ENCODE data around the gene PLCB2.

Gene PLCB2

DNA sequence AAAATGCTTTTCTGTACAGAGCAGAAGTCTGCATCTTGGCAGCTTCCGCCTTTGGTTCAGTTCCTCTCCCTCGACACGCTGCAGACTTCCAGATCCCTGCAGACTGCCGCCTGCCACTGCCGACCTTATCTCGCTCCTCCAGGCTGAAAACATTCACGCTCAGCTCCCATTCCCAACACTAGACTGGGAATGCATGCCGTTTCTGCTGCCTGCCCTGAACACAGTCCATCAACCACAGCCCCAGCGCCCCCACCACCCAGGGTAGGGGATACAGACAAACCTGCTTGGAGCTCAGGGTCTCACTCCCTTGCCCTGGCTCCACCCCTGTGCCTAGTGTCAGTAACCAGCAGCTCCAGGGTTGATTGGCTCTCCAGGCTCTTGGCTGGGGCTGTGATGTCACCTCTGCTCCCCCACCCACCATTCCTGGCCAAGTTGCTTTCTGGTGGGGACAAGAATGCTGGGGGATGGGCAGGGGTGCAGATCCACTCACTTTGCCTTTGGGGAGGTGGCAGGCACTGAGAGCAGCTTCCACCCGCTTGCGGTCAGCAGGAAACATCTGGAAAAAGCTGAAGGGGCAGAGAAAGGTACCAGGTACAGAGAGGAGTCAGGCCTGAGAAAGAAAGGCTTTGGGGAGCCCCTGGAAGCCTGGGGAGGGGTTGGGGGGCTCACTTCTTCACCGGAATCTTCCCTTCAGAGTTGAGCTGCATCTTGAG lies 6.1 kb downstream of the PLCB2 start:
- DNase-seq, result no peak

DNA sequence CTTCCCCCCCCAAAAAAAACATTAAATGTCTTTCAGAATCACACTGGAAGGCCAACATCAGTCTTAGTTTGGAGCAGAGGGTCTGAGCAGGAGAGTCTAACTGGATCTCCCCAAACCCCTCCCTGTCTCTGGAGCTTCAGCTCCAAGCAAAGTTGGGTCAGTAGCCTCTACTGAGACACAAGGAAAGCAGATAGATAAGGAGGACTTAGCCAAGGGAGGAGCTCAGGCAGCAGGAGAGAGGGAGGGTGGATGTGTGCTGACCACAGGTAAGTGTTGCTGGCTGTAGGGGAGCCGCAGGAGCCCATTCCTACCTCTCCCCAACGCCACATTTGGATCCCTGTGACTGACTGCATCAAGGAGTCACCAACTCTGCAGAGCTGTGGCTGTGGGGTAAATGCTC lies 7.0 kb downstream of the PLCB2 start:
- no peak for DNase-seq

DNA sequence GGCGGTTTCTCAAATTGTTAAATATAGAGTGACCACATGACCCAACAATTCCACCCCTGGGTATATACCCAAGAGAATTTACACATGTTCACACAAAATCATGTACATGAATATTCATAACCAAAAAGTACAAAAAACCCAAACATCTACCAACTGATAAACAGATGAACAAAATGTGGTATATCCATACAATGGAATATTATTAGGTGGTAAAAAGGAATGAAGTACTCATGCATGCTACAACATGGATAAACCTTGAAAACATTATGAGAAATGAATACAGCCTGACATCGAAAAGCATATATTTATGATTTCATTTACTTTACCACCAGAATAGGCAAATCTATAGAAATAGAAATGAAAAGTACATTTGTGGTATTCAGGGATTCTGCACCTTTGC lies 7.4 kb downstream of the PLCB2 start:
- DNase-seq, result no peak

DNA sequence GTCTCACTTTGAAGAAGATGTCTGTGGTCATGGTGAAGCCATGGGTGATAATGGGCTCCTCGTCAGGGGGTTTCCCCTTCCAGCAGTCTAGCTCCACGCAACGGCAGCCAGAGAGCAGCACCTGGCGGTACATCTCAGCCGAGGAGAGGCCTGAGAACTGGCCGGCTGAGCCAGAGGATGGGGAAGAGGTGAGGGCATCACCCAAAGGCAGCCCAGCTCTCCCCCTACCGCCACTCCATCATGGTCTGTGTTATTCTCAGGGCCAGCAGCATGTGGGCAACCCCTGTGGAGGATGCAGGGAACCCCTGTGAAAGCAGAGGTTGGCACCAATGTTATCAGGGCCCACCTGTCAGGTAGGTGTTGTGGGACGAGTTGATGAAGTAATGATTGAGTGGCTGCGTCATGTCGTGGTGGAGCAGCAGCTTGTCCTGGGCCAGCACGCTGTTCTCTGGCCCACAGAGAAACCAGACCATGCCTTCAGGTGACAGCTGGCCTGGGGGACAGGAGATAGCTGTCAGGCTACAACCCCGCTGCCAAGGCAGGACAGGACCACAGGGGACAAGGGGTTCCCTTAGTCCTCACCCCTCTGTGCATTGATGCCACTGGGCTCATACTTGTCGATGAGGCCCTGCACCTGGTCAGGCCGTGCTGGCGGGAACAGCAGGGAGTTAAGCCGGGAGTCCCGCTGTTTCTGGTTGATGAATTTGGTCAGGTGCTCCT lies 9.4 kb downstream of the PLCB2 start:
- no peak for DNase-seq

DNA sequence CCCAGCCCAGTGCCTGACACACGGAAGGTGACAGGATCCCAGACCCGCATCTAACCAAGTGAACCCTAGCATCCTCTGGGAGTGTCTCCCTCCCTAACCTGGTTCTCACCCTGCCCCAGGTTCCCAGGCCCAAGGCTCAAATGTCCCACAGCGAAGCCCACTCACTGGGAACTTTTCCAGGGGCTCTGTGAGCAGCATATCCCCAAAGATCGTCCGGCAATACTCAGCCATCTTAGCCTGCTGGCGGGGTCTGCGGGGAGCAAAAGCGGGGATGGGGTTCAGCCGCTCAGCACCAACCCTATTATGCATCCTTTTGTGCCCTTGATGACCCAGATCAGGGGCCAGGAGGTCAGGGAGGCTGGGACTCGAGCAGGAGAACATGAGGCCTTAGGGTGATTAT lies 10.4 kb downstream of the PLCB2 start:
- no peak for DNase-seq

DNA sequence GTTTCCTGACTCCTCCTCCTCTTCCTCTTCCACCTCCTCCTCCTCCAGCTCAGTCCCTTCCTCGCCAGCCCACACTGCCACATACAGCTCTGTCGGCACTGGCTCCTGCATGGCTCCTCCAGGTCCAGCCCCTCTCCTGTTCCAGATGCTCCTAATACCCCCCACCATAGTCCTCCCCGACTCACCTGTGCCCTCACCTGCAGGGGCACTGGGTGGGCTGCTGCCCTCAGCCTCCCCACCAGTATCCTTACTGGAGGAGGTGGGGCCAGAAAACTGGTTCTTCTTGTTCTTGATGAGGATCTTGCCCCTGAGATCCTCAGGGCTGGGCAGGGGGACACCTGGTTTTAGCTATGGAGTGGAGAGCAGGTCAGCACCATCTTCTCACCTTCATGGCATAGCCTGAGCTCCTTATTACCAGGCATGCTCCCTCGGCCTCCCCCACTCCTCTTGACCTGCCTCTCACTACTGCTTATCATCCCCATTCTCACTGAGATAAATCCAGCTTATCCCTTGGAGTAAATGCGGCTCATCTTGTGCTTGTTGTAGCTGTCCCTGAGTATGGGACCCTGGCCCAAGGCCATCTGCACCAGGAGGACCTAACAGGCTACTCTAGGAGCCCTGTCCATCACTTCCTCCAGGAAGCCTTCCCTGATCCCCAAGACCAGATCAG lies 11.0 kb downstream of the PLCB2 start:
- no peak for DNase-seq

DNA sequence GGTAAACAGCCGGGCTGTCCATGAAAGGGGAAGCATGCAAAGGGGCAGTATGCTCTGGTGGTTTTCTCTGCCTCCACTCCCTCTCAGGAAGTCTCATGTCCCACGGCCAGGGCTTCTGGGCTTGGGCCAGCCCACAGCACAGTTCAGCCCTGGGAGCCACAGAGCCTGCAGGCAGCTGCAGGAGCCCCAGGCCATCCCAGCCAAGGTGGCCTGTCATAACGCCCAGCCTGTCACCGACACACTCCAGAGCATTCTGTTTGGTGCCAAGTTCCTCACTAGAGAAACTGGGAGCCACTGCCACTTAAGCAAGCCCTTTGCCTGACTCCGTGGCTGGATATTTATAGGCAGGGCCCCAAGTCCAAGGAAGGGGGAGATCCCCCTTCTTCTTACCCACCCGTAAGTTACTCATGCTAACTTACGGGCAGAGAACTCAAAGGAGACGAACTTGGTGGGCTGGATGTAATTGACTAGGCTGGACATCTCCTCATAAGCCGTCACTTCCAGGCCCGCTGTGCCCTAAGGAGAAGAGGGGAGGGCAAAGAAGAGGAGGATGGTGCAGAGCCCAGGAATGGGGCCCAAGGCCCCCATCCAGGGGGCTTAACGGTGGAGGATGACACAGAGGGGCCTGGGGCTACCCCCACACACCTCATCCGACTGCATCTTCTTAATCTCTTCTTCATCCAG lies 11.7 kb downstream of the PLCB2 start:
- DNase-seq, result no peak

DNA sequence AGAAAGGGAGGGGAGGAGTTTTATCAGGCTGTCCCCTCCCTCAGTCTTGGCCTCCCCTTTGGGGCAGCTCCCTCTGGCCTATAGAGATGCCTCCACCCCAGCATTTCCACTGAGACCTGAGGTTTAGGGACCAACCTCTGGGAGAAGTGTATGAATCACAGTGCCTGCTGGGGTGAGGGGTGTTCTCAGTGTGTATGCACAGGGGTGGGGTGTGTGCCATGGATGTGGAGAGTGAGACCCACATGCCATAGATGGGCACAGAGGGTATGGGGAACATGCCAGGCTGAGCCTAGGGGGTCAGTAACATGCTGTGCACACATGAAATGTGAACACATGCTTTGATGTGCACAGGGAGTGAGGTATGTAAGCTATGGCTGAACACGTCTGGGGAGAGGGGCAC lies 12.4 kb downstream of the PLCB2 start:
- DNase-seq, result no peak

DNA sequence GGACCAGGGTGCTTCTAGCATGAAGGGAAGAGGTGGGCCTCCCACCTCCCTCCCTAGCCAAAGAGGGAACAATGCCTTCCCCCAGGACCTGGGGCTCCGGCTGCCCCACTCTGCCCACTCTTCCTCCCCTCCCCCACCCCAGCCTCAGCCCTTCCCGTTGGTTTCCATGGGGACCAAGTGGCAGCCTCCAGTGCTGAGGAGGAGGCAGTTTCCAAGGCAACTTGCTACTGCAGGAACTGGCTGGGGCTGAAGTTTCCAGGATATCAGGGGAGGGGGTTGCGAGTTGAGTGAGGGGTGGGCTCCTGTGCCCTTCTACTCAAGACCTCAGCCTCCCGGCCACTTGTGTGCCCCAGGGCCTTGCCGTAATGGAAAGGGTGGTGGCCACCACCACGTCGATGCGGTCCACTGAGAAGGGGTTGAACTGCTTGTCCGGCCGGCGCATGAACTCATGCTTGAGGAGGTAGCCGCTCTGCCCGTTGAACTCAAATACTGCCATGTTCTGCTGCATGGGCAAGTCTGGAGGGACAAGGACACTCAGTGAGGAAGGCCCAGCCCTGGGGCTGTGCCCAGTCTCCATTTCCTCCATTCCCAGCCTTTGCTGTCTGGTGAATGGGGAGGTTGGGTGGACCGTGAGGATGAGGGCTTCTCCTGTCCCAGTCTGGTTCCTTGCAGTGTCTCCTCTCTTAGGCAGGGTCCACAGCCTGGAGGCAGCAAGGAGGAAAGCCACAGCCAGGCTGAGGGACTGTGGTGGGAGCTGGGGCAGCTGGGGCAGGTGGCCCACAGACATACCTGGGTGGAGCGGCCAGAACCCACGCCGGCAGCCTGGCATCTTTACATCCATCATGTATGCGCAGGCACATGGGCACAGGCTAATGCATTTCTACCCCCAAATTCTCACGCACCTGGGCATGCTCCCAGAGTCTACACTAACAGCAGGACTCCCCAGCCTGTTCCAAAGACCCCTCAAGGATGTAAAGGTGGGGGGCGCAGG lies 13.5 kb downstream of the PLCB2 start:
- DNase-seq, result no peak

DNA sequence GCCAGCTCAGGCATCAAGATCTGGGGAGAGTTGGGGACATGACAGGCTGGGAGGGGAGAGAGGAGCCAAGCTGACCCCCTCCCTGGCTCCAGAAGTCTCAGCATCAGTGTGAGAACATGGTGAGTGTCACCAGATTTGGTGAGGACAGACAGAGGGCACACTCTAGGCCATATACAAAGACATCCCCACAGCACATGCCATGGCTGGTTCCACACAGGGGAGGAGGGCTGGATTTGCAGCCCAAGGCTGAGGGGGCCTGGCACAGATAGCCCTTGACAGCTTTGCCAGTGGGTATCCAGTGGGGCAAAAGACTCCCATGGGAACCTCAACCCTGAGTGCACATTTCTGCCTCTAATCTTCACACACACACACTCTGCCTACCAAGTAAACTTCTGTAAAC lies 14.7 kb downstream of the PLCB2 start:
- no peak for DNase-seq

DNA sequence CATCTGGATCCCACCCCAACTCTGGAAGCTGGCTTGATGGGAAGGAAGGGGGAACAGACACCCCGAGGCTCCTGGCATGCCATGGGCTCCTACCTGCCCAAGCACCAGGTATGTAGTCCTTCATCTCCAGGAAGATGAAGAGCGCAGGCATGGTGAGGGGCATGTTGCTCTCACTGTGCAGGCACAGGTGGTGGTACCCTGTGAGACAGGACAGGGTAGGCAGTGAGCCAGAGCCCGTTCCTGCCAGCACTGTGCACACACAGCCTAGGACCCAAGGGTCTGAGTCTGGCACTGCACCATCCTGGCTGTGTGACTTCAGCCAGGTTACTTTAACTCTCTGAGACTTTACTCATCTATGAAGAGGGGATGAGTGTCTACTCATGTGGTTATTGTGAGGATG lies 15.5 kb downstream of the PLCB2 start:
- DNase-seq, result no peak

DNA sequence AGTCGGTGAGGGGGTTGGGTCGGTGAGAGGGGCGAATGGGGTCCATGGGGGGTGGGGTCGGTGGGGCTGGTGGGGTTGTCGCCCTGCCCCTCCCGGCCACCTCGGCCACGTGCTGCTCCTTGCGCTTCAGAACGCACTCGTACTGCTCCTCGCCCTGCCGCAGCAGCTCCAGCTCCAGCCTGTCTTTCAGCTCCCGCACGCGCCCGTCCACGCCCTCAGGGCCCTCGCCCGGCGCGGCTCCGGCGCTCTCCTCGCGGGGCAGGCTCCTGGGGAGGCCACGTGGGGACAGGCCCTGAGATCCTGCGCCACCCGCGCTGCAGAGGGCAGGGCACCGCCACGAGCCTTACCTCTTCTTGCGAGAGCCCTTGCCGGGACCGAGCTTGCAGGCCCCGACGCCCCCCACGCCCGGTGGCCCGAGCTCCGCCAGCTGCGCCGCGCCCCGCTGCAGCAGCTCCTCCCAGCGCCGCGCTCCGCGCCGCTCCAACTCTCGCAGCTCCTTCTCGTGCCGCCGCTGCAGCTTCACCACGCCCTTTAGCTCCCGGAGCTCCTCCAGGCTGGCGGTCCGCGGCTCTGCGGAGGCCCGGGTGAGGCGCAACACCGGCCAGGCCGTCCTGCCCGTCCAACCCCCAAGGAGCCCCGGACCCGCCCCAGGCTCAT lies 16.7 kb downstream of the PLCB2 start:
- DNase-seq, result peak; percentile 37

DNA sequence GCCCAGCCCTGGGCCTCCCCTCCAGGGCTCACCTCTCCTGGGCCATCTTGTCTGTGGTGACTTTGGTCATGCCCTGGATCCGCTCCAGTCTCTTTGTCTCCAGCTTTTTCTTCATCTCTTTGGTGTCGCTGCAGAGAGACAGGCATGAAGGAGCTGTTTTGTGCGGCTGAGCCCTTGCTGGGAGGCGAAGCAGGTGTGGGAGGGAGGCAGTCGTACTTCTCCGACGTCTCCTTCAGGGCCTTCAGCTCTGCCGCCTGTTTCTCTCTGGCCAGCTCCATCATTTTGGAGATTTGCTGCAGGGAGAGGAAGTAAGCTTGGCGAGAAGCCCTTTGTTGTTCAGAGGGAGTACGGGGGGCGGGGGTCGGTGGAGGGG lies 17.2 kb downstream of the PLCB2 start:
- DNase-seq, result no peak

DNA sequence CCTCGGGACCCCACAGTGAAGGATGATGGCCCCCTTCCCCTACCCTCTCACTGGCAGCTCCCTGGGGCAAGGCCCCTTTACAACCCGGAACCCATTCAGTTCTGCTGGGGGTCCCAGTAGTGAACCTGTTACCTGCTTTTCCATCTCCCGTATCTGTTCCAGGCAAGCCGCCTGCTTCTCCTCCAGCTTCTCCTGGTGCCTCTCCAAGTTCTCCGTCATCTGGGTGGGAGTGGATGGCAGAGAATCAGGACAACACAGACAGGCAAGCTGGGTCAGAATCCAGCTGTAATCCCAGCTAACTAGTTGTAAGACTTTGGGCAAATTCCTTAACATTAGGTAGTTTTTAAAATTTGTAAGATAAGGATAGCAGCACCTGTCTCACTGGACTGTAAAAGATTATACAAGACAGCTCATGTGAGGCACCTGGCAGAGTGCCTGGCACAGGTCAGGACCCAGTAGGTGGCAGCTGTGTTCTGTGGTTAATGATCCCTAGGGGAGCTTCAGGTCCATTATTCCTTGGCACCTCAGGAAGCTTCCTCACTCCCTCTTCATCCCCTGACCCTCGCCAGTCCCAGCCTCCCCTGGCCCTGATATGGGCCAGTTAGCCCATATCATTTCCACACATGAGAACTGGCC lies 18.5 kb downstream of the PLCB2 start:
- DNase-seq, result peak; percentile 6

DNA sequence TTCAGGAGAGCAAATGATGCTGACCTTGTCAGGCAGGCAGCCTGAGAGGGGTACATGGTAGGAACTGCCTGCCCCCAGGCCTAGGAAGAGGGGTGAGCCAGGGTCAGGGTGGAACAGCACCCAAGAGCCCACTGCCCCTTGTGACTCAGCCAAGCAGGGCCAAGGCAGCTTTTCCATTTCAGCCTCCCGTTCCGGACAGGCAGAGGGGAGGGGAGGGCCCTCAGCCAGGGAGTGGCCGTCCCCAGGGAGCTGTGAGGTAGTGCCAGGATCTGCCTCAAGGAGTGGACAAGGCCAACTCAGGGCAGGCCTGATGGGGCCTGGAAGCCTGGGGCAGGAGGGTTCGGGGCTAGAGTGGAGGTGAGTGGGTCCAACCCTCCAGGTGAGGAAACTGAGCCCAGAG lies 19.8 kb downstream of the PLCB2 start:
- DNase-seq, result no peak

DNA sequence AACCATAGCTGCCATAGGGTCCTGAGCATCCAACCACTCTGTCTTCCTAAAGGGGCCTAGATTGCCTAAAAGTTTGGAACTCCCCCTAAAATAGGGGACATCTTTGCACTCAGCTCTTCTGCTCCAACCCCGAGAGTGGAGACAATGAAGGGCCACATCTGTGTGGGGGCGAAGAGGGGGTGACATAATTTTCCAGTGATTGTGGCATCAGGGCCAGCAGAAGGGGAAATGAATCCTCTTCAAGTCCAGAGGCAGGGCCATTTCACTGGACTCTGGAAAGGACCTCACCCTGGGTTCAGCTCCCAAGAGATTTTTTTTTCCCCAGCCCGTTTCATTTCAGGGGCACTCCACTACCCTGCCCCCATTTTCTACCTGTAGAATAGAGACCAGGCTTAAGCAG lies 20.2 kb downstream of the PLCB2 start:
- no peak for DNase-seq

DNA sequence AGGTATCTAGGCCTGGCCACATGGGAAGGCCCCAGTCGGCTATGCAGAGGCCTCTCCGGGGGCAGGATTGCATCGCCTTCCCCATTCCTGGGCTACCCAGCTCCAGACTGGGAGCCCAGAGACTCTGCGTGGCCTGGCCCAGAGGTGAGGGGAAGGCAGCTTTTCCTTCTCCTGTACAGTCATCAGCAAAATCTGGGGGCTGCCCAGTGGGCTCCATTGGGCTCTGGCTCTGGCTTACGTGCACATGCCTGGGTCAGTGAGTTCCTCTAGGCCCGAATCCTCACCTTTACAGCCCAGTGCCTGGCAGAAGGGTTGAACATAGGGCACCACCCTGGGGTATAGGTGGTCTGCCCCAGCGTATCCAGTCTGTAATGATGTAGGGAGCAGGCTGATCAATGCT lies 20.9 kb downstream of the PLCB2 start:
- DNase-seq, result no peak

DNA sequence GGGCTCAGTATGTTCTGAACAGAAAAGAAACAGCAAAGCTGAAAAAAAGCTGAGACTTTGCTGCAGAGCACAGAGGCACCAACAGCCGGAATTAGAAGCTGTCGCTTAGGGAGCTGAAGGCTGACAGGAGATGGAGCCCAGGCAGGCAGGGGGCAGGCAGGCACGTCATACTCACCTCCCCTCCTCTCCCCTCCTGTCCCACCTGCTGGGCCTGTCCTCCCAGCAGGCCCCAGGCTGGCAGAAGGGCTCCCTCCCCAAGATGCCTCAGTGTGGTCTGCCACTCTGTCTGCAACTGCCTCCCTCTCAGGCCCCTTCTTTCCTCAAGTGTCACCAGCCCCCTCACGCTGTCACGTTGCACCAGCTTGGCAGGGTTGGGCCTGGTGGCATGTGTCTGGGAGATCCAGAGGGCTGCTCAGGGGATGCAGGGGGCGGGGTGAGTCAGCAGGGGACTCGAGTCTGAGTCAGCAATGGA lies 21.6 kb downstream of the PLCB2 start:
- no peak for DNase-seq

DNA sequence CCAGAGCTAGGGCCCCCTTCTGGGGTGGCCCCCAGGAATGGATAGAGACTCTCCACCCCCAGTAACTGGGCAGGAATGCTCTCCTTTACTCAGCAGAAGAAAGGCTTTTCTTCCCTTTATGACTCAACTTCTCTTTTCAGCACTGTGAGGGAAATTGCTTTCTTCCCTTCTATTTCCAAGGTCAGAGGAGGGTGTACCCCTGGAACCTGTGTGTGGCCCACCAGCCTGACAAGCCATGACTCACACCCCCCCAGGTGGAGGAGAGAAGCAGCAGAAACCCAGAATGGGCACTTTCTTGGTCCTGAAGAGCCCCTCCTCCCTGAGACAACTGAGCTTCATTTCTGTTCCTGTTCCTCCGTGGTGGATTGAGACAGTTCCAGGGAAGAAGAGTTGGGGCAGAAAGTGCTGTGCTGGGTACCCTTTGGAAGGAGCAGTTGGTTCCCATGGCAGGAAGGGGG lies 22.2 kb downstream of the PLCB2 start:
- no peak for DNase-seq

DNA sequence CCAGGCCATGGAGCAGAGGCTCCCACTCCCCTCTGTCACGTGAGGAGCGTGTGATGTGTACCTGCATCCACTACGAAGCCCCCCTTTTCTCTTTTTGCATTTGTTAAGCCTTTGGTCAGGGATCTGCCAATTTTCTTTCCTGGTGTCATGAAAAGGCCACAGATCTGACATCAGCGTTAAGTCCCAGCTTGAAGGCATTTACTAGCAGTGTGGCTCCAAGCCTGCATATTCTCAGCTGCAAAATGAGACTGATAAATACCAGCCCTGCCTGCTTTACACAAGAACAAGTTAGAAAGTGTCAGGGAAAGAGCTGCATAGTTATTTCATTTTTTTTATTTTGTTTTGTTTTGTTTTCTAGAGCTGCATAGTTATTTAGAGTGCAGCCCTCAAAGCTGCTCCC lies 22.6 kb downstream of the PLCB2 start:
- no peak for DNase-seq

DNA sequence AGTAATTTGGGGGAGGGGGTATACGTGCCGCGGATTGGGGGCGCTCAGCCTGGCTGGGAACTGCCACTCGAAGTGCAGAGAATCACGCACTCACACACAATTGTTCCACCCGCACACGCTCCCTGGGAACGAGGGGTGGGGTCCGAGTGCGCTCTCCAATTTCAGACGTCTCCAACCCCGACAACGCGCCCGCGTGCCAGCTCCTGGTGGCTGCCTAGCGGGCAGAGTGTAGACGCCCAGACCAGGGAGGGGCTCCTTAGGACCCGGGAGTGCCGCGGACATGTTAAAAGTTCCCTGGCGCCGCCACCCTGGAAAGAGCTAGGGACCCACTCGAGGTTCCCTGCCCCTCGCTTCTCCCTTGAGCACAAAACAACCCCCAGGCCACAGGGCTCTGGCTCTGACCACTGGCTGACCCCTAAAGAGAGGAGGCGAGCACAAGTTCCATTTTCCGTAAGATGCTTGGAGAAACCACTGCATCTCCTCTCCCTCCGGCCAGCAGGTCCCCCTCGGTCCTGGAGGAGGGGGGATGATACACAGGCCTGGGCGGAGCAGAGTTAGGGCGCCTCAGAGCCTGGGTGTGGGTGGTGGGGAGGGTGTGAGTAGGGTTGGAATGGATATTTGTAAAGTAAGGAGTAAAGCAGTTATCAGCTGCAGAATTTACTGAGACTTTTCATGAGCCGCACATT lies 24.0 kb downstream of the PLCB2 start:
- DNase-seq, result no peak

All from NCI-H510A treated with DMSO at 0.1 percent for 48 hours (cell line).